ENCODE measurements around the gene GNG4. TPM values are rescaled to one million over a fixed set of nuclear protein-coding genes. Genes with fewer than 3 reads are reported as not detected.

Gene GNG4
- total and polyA plus RNA-seq, 9 of the 15 experiments (the other 6 are each of a cell fraction or from before 2014, with no cell fraction given), result 0.06 to 0.58 (median 0.08) TPM; not detected in 4

GRCh38 chr1:235504494-235505222, 144.9 kb downstream of the GNG4 start (continued):
- TF ChIP-seq YBX1 (IDR thresholded peaks at IDR 0.05), result no peak
- TF ChIP-seq ZNF217 (CRISPR knock-in tag; IDR thresholded peaks at IDR 0.05), result no peak
- TF ChIP-seq HDAC2 (IDR thresholded peaks at IDR 0.05), result peak; percentile 95
- TF ChIP-seq ZNF324 (CRISPR knock-in tag; IDR thresholded peaks at IDR 0.05), result no peak
- TF ChIP-seq DMBX1 (CRISPR knock-in tag; IDR thresholded peaks at IDR 0.05; ENCODE audit: borderline replicate concordance), result peak; percentile 29; the same call in 1 of the 2 replicates
- peak; percentile 44; the same call in 1 of the 2 replicates for TF ChIP-seq POLR2H (tag; IDR thresholded peaks at IDR 0.05; ENCODE audit: low read depth)
- TF ChIP-seq POLR2AphosphoS5 (IDR thresholded peaks at IDR 0.05; ENCODE audit: control insufficient read depth, insufficient read depth, low read depth, low read length), result no peak; the same call in none of the 2 replicates
- peak; percentile 61; the same call in 1 of the 2 replicates for TF ChIP-seq USF1 (CRISPR knock-in tag; IDR thresholded peaks at IDR 0.05)
- peak; percentile 79 for TF ChIP-seq SMARCC2 (IDR thresholded peaks at IDR 0.05; ENCODE audit: low read depth)
- TF ChIP-seq PHB (CRISPR knock-in tag; IDR thresholded peaks at IDR 0.05), result no peak
- peak; percentile 50 for TF ChIP-seq SMC3 (conservative IDR thresholded peaks at IDR 0.05; ENCODE audit: insufficient read depth, low read depth, low read length)
- peak; percentile 87 to 96 for TF ChIP-seq SIX5 (IDR thresholded peaks at IDR 0.05; ENCODE audit: borderline replicate concordance in 1 of 2, insufficient read depth in 1 of 2, low read depth in 1 of 2, low read length in 2 of 2)
- 0 out of 2 replicates have a peak, but pooled peaks have one; percentile 38 for TF ChIP-seq MAFG (tag; conservative IDR thresholded peaks at IDR 0.05)
- 0 out of 2 replicates have a peak, but pooled peaks have one; percentile 16 for TF ChIP-seq SPI1 (IDR thresholded peaks at IDR 0.05; ENCODE audit: borderline replicate concordance, low read depth, low read length)
- TF ChIP-seq ZNF12 (CRISPR knock-in tag; IDR thresholded peaks at IDR 0.05), result 0 out of 2 replicates have a peak, but pooled peaks have one; percentile 27
- no peak for TF ChIP-seq CAMTA2 (CRISPR knock-in tag; conservative IDR thresholded peaks at IDR 0.05)
- TF ChIP-seq POLR2A (conservative IDR thresholded peaks at IDR 0.05), result peak; percentile 97
- no peak for TF ChIP-seq CBFA2T3 (IDR thresholded peaks at IDR 0.05)
- TF ChIP-seq MAZ (CRISPR knock-in tag; conservative IDR thresholded peaks at IDR 0.05 in 1 of 2, IDR thresholded peaks at IDR 0.05 in 1 of 2), result peak; percentile 99
- peak; percentile 51 for TF ChIP-seq FOS (IDR thresholded peaks at IDR 0.05; ENCODE audit: extremely low read depth, insufficient read length)
- TF ChIP-seq ZNF696 (CRISPR knock-in tag; conservative IDR thresholded peaks at IDR 0.05), result no peak
- TF ChIP-seq MCM7 (IDR thresholded peaks at IDR 0.05), result no peak
- no peak; the same call in 1 of the 2 replicates for TF ChIP-seq NFRKB (IDR thresholded peaks at IDR 0.05; ENCODE audit: low read depth)
- no peak for TF ChIP-seq ZNF780A (CRISPR knock-in tag; IDR thresholded peaks at IDR 0.05)
- no peak for TF ChIP-seq ZNF3 (CRISPR knock-in tag; IDR thresholded peaks at IDR 0.05)
- TF ChIP-seq, protein P1, sequence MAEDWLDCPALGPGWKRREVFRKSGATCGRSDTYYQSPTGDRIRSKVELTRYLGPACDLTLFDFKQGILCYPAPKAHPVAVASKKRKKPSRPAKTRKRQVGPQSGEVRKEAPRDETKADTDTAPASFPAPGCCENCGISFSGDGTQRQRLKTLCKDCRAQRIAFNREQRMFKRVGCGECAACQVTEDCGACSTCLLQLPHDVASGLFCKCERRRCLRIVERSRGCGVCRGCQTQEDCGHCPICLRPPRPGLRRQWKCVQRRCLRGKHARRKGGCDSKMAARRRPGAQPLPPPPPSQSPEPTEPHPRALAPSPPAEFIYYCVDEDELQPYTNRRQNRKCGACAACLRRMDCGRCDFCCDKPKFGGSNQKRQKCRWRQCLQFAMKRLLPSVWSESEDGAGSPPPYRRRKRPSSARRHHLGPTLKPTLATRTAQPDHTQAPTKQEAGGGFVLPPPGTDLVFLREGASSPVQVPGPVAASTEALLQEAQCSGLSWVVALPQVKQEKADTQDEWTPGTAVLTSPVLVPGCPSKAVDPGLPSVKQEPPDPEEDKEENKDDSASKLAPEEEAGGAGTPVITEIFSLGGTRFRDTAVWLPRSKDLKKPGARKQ (CRISPR knock-in tag; IDR thresholded peaks at IDR 0.05), result no peak
- TF ChIP-seq BCOR (IDR thresholded peaks at IDR 0.05), result peak; percentile 70
- TF ChIP-seq IRF9 (tag; IDR thresholded peaks at IDR 0.05), result 0 out of 2 replicates have a peak, but pooled peaks have one; percentile 15

Data from K562 (cell line).